GM12892 (cell line): ENCODE measurements around the gene METTL22.

Experiments
- POLR2A ChIP-seq: IDR thresholded peaks from 2 replicates; pipeline ENCODE4 v1.6.1; 2011; ENCODE audit warnings: low read depth, low read length, control low read depth
- POLR2AphosphoS5 ChIP-seq: IDR thresholded peaks from 2 replicates; pipeline ENCODE4 v1.6.1; 2011; ENCODE audit warnings: low read depth, low read length, control low read depth
- TAF1 ChIP-seq: IDR thresholded peaks from 2 replicates; pipeline ENCODE4 v1.6.1; 2011; ENCODE audit warnings: low read depth, mild to moderate bottlenecking, control low read depth, low read length, borderline replicate concordance

GRCh38 chr16:8625491-8626087 lies 4.1 kb downstream of the METTL22 start:
- TF ChIP-seq POLR2AphosphoS5 (no peak), TAF1 (no peak), POLR2A (no peak)
